Esophagus (tissue), 2 donors: ENCODE results near the gene EIF2A. TPM values are rescaled to one million over a fixed set of nuclear protein-coding genes. Genes with fewer than 3 reads are reported as not detected.

ENCODE experiments used
- H3K27ac ChIP-seq, 2 donors: one replicate each; pipeline ENCODE4 v1.5.1; 2013; ENCODE audit warnings: low read depth in 2 of 2, mild to moderate bottlenecking in 2 of 2, inconsistent platforms in 1 of 2, low read length in 1 of 2, moderate library complexity in 1 of 2
- H3K27me3 ChIP-seq, 2 donors: one replicate each; pipeline ENCODE4 v1.6.1; 2013; ENCODE audit warnings: low read length in 2 of 2, control low read depth in 1 of 2, mild to moderate bottlenecking in 1 of 2; ENCODE audit not compliant: insufficient read depth in 2 of 2, control insufficient read depth in 1 of 2
- H3K36me3 ChIP-seq, 2 donors: one replicate each; pipeline ENCODE4 v1.6.1; 2013; ENCODE audit warnings: low read length in 1 of 2; ENCODE audit not compliant: control insufficient read depth in 2 of 2, insufficient read depth in 2 of 2
- H3K4me1 ChIP-seq, 2 donors: one replicate each; pipeline ENCODE4 v1.6.1; 2013; ENCODE audit warnings: low read length in 1 of 2; ENCODE audit not compliant: control insufficient read depth in 2 of 2, insufficient read depth in 2 of 2
- H3K4me3 ChIP-seq, 2 donors: one replicate each; pipeline ENCODE4 v1.5.1; 2013; ENCODE audit warnings: low read length in 2 of 2, mild to moderate bottlenecking in 2 of 2, low read depth in 1 of 2, moderate library complexity in 1 of 2
- H3K9me3 ChIP-seq, 2 donors: one replicate each; pipeline ENCODE4 v1.6.1; 2013; ENCODE audit warnings: mild to moderate bottlenecking in 2 of 2, low read depth in 1 of 2, low read length in 1 of 2, moderate library complexity in 1 of 2; ENCODE audit not compliant: control insufficient read depth in 2 of 2, insufficient read depth in 1 of 2
- WGBS, 2 donors: extraction: QIAGEN DNeasy Blood & Tissue Kit; methylation state at CpG; one replicate each; pipeline ENCODE4 v1.1.7; 2013; 5-methylcytosine and 5-hydroxymethylcytosine counted together
- polyA plus RNA-seq, 2 donors: library from polyadenylated mRNA; stranded (reverse); fragments of 200-250 nt; gene quantifications; one replicate each; pipeline ENCODE4 v1.2.3, GENCODE V29; 2013
- donor health status: healthy with polysubstance abuse.
- donor health status: Bipolar disorder and iron deficiency.

The EIF2A gene
- polyA plus RNA-seq, 2 donors, result 50.4 to 63.7 TPM

DNA sequence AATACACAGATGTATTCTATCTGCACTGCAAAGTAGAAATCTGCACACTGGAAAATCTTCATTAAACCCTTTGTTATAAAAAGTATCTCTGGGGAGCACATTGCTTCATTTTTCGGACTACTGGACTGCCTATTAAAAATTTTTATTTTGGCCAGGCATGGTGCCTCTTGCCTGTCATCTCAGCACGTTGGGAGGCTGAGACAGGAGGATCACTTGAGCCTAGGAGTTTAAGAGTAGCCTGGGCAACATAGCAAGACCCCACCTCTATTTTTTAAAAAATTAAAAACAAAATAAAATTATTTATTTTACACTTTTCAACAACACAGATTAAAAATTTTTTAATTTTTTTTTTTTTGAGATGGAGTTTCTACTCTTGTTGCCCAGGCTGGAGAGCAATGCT, 6.3 kb upstream of the EIF2A start:
- Histone ChIP-seq H3K27me3 (no peaks in the 10 kb centered on the region), H3K4me3 (no peak overlapping the region), H3K27ac (no peak overlapping the region), H3K9me3 (no peaks in the 10 kb centered on the region), H3K4me1 (no peaks in the 10 kb centered on the region), H3K36me3 (no peaks in the 10 kb centered on the region)
- 77 to 83% methylated on average over 2 of the region's 2 CpGs for WGBS, 2 donors

GRCh38 chr3:150540991-150541390, 5.6 kb upstream of the EIF2A start:
- no peak overlapping the region for H3K4me3 ChIP-seq
- H3K4me1 ChIP-seq, result no peaks in the 10 kb centered on the region
- H3K9me3 ChIP-seq, result no peaks in the 10 kb centered on the region
- H3K27me3 ChIP-seq, result no peaks in the 10 kb centered on the region
- no peak overlapping the region for H3K27ac ChIP-seq
- WGBS, 2 donors, result 78 to 83% methylated on average over 3 of the region's 3 CpGs
- no peaks in the 10 kb centered on the region for H3K36me3 ChIP-seq

DNA sequence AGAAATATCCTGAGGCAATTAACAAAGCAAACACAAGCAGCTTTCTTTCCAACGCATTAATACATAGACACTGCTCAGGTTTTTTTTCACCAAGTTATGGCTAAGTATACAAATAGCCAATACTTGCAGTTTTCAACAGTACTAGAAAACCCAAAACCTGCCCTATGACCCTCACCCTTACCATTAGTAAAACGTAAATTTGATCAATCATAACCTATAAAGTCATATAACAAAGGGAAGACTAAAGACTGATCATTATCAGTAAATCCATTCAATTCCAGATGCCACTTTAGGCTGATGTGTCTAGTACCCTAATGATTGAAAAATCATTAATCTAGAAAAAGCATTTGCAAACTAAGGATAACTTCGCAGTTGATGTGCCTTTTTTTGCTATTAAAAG, 3.5 kb upstream of the EIF2A start:
- Histone ChIP-seq H3K4me3 (no peak overlapping the region), H3K4me1 (no peaks in the 10 kb centered on the region), H3K36me3 (no peaks in the 10 kb centered on the region), H3K9me3 (no peaks in the 10 kb centered on the region), H3K27ac (no peak overlapping the region), H3K27me3 (no peaks in the 10 kb centered on the region)
- WGBS, 2 donors, result 67 to 71% methylated on average over 3 of the region's 3 CpGs

GRCh38 chr3:150543531-150543930, 3.1 kb upstream of the EIF2A start:
- H3K27ac ChIP-seq, result no peak overlapping the region
- no peaks in the 10 kb centered on the region for H3K9me3 ChIP-seq
- H3K36me3 ChIP-seq, result no peaks in the 10 kb centered on the region
- H3K4me3 ChIP-seq, result no peak overlapping the region
- 59 to 79% methylated on average over 2 of the region's 2 CpGs for WGBS, 2 donors
- no peaks in the 10 kb centered on the region for H3K27me3 ChIP-seq
- no peaks in the 10 kb centered on the region for H3K4me1 ChIP-seq

DNA sequence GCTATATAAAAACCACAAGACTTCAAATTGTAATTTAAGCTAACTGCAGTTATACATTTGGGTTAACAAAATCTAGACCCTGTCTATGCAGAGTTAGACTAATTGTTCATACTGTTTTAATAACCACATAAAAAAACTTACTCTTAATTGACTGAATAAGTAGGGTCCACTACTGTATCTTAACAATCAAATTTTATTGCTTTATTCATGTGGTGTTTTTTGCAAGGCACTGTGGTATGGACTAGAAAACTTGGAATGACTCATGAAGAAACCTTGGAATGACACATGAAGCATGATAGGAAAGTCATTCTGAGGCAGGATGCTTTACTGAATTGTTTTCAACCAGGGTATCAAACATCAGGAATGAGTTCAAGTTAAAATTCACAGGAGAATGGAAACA, 2.5 kb upstream of the EIF2A start:
- H3K4me1 ChIP-seq, result no peaks in the 10 kb centered on the region
- no peak overlapping the region for H3K4me3 ChIP-seq
- no peak overlapping the region for H3K27ac ChIP-seq
- no peaks in the 10 kb centered on the region for H3K9me3 ChIP-seq
- no peaks in the 10 kb centered on the region for H3K27me3 ChIP-seq
- H3K36me3 ChIP-seq, result no peaks in the 10 kb centered on the region

GRCh38 chr3:150544726-150545125, 1.9 kb upstream of the EIF2A start:
- no peaks in the 10 kb centered on the region for H3K9me3 ChIP-seq
- H3K4me3 ChIP-seq, result peak overlapping the region in 1 of 2 donors; percentile 97
- H3K27me3 ChIP-seq, result no peaks in the 10 kb centered on the region
- H3K27ac ChIP-seq, result no peak overlapping the region
- H3K4me1 ChIP-seq, result no peaks in the 10 kb centered on the region
- WGBS, 2 donors, result 0% methylated on average over 1 of the region's 1 CpG
- H3K36me3 ChIP-seq, result no peaks in the 10 kb centered on the region

- Histone ChIP-seq H3K9me3 (no peaks in the 10 kb centered on the region), H3K4me3 (peak overlapping the region; percentile 95 to 97), H3K27me3 (no peaks in the 10 kb centered on the region), H3K36me3 (no peaks in the 10 kb centered on the region), H3K27ac (peak overlapping the region; percentile 99 to 100), H3K4me1 (no peaks in the 10 kb centered on the region)
- WGBS, 2 donors, result 0 to 1% methylated on average over 53 to 54 of the region's 54 CpGs
Measured at GRCh38 chr3:150545419-150546225, 965 bp upstream of the EIF2A start.

- no peaks in the 10 kb centered on the region for H3K27me3 ChIP-seq
- H3K4me3 ChIP-seq, result peak overlapping the region; percentile 42 to 97
- WGBS, 2 donors, result 13 to 20% methylated on average over 7 of the region's 7 CpGs
- H3K9me3 ChIP-seq, result no peaks in the 10 kb centered on the region
- no peaks in the 10 kb centered on the region for H3K4me1 ChIP-seq
- H3K36me3 ChIP-seq, result no peaks in the 10 kb centered on the region
- H3K27ac ChIP-seq, result peak overlapping the region; percentile 88 to 100
Measured at GRCh38 chr3:150547045-150547741, 606 bp downstream of the EIF2A start.

GRCh38 chr3:150555859-150556436, 9.4 kb downstream of the EIF2A start:
- Histone ChIP-seq H3K27me3 (no peaks in the 10 kb centered on the region), H3K36me3 (no peaks in the 10 kb centered on the region), H3K9me3 (no peaks in the 10 kb centered on the region), H3K4me1 (no peaks in the 10 kb centered on the region), H3K4me3 (no peak overlapping the region), H3K27ac (no peak overlapping the region)
- 93 to 94% methylated on average over 4 of the region's 4 CpGs for WGBS, 2 donors
